ENCODE results near the gene SDCBP2. TPM values are rescaled to one million over a fixed set of nuclear protein-coding genes. Genes with fewer than 3 reads are reported as not detected.

SDCBP2 gene
- total and polyA plus RNA-seq, 2 experiments from 2014 or later, result 3.2 to 5.3 TPM

DNA sequence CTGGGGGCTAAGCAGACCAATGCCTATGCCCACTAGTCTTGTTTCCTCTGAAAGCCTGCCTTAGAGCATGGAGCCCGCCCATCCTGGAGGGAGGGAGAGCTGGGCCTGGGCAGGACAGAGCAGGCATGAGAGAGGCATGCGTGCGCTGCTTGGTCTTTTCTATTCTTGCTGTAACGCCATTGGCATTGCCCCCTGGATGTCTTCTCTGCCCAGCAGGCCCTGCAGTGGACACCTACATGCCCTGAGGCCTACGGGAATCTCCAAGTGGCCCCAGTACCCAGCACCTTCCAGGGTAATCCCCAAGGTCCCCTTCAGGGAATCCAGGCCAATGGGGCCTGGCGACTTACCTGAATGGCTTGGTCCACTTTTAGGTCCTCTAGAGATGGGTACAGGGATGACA, 8.9 kb downstream of the SDCBP2 start:
- no peaks in the 10 kb centered on the region for H3F3A ChIP-seq (replicated peaks; ENCODE audit: low read depth)
- H3K36me3 Mint-ChIP-seq (ENCODE audit: low read depth), result no peaks in the 10 kb centered on the region
- H3K27ac ChIP-seq (ENCODE audit: low read depth), result no peak overlapping the region
- H3K79me2 ChIP-seq (replicated peaks; ENCODE audit: insufficient read depth), result no peaks in the 10 kb centered on the region
- H4K20me1 ChIP-seq (replicated peaks; ENCODE audit: insufficient read depth), result no peaks in the 10 kb centered on the region
- no peaks in the 10 kb centered on the region for H3K9me2 ChIP-seq (ENCODE audit: insufficient read depth)
- no peak overlapping the region for H3K27ac Mint-ChIP-seq
- TF ChIP-seq POLR2AphosphoS5 (IDR thresholded peaks at IDR 0.05; ENCODE audit: low read depth), result no peak
- TF ChIP-seq NANOG (IDR thresholded peaks at IDR 0.05; ENCODE audit: borderline replicate concordance), result no peak
- no peak for TF ChIP-seq EZH2 (IDR thresholded peaks at IDR 0.05; ENCODE audit: low read depth, unreplicated experiment)
- TF ChIP-seq CTCF (conservative IDR thresholded peaks at IDR 0.05; ENCODE audit: low read depth in 2 of 2), result no peak
- TF ChIP-seq ZNF331 (CRISPR knock-in tag; IDR thresholded peaks at IDR 0.05; ENCODE audit: low read depth), result no peak
- no peak for TF ChIP-seq ZNF114 (CRISPR knock-in tag; IDR thresholded peaks at IDR 0.05)
- no peak for TF ChIP-seq EZH2phosphoT487 (IDR thresholded peaks at IDR 0.05; ENCODE audit: unreplicated experiment)
- H3K27me3 Mint-ChIP-seq (ENCODE audit: insufficient read depth, low read depth, poor library complexity), result peaks cover 6% of the 10 kb centered on the region
- DNase-seq (ENCODE audit: low spot score) (no peak), ATAC-seq (no peak)
- H3K4me2 ChIP-seq, result no peak overlapping the region
- H3K9me3 Mint-ChIP-seq, result no peaks in the 10 kb centered on the region
- no peaks in the 10 kb centered on the region for H3K4me1 ChIP-seq (ENCODE audit: insufficient read depth)
- no peak overlapping the region for H3K4me3 Mint-ChIP-seq
- H3K27me3 ChIP-seq (ENCODE audit: insufficient read depth), result no peaks in the 10 kb centered on the region
- no peaks in the 10 kb centered on the region for H3K4me1 Mint-ChIP-seq
- no peak overlapping the region for H3K4me3 ChIP-seq
- H3K36me3 ChIP-seq (ENCODE audit: insufficient read depth), result no peaks in the 10 kb centered on the region
- no peak overlapping the region for H2AFZ ChIP-seq

GRCh38 chr20:1319462-1319861, 9.5 kb downstream of the SDCBP2 start:
- DNase-seq (ENCODE audit: low spot score), result no peak
- no peak overlapping the region for H3K4me3 ChIP-seq
- TF ChIP-seq POLR2AphosphoS5 (IDR thresholded peaks at IDR 0.05; ENCODE audit: low read depth) (no peak), ZNF114 (CRISPR knock-in tag; IDR thresholded peaks at IDR 0.05) (no peak), EZH2phosphoT487 (IDR thresholded peaks at IDR 0.05; ENCODE audit: unreplicated experiment) (no peak), NANOG (IDR thresholded peaks at IDR 0.05; ENCODE audit: borderline replicate concordance) (no peak), EZH2 (IDR thresholded peaks at IDR 0.05; ENCODE audit: low read depth, unreplicated experiment) (no peak), CREB1 (CRISPR knock-in tag; IDR thresholded peaks at IDR 0.05; ENCODE audit: low read depth) (no peak), ZNF331 (CRISPR knock-in tag; IDR thresholded peaks at IDR 0.05; ENCODE audit: low read depth) (no peak), CTCF (conservative IDR thresholded peaks at IDR 0.05; ENCODE audit: low read depth in 2 of 2) (no peak), JUNB (IDR thresholded peaks at IDR 0.05; ENCODE audit: unreplicated experiment) (no peak), ZNF462 (CRISPR knock-in tag; IDR thresholded peaks at IDR 0.05) (no peak)

More at GRCh38 chr20:1319462-1319861, 9.5 kb downstream of the SDCBP2 start:
- H3K79me2 ChIP-seq (replicated peaks; ENCODE audit: insufficient read depth), result no peaks in the 10 kb centered on the region
- H3K4me2 ChIP-seq, result no peak overlapping the region
- no peak overlapping the region for H3K27ac Mint-ChIP-seq
- H3K27me3 Mint-ChIP-seq (ENCODE audit: insufficient read depth, low read depth, poor library complexity), result peaks cover 6% of the 10 kb centered on the region
- no peaks in the 10 kb centered on the region for H3K9me3 Mint-ChIP-seq
- no peak for ATAC-seq
- no peaks in the 10 kb centered on the region for H3K36me3 Mint-ChIP-seq (ENCODE audit: low read depth)
- H3F3A ChIP-seq (replicated peaks; ENCODE audit: low read depth), result no peaks in the 10 kb centered on the region
- no peaks in the 10 kb centered on the region for H3K36me3 ChIP-seq (ENCODE audit: insufficient read depth)
- H3K4me1 Mint-ChIP-seq, result no peaks in the 10 kb centered on the region
- no peak overlapping the region for H3K4me3 Mint-ChIP-seq
- H3K9me2 ChIP-seq (ENCODE audit: insufficient read depth), result no peaks in the 10 kb centered on the region
- no peaks in the 10 kb centered on the region for H4K20me1 ChIP-seq (replicated peaks; ENCODE audit: insufficient read depth)
- no peaks in the 10 kb centered on the region for H3K27me3 ChIP-seq (ENCODE audit: insufficient read depth)
- no peaks in the 10 kb centered on the region for H3K4me1 ChIP-seq (ENCODE audit: insufficient read depth)
- no peak overlapping the region for H2AFZ ChIP-seq
- H3K27ac ChIP-seq (ENCODE audit: low read depth), result no peak overlapping the region

All from GM23338 (cell line).